HCT116 (cell line): ENCODE data around the gene CCDC187. TPM values are rescaled to one million over a fixed set of nuclear protein-coding genes. Genes with fewer than 3 reads are reported as not detected.

Experiments used
- ATAC-seq: fragments of 200-7000 bp; cut with Tn5 transposase; 2 replicates; pipeline ENCODE4 v1.9.1; 2020; ENCODE audit warnings: mild to moderate bottlenecking, moderate library complexity
- BruUV-seq: library from RNA; stranded (reverse); fragments of 400-500 nt; replicated peaks from 2 replicates; lab custom pipeline; 2021; lab: Mats Ljungman, UMichigan
- CTCF ChIA-PET: fragments of 300-600 bp; sonication (Branson Sonifier 250); formaldehyde crosslinking; loops from one replicate; lab custom pipeline; 2021; ENCODE audit warnings: antibody characterized with exemption; lab: Charles Lee
- POLR2A ChIA-PET: fragments of 300-600, 350-600 bp; sonication (Branson Sonifier 250); formaldehyde crosslinking; loops from one replicate; lab custom pipeline; 2021; ENCODE audit warnings: antibody characterized with exemption; lab: Charles Lee
- RAD21 ChIA-PET, 2 experiments: fragments of 300-600 bp; sonication (Branson Sonifier 250); formaldehyde crosslinking; loops; one replicate each; lab custom pipeline; 2023; ENCODE audit warnings: low total read pairs in 2 of 2; ENCODE audit not compliant: uncharacterized antibody in 2 of 2, unreplicated experiment in 2 of 2, low non-redundant PET in 1 of 2; lab: Charles Lee
- DNase-seq: peaks from one replicate; pipeline ENCODE4 v3.0.0-alpha.2; 2010; ENCODE audit warnings: low read depth, low spot score
- H2AFZ ChIP-seq: fragments of 200-600 bp; shearing (Covaris generic), sonication (generic); 2 replicates; pipeline ENCODE4 v1.6.1; 2017; ENCODE audit warnings: low read depth, mixed run types, mixed read lengths, antibody characterized with exemption, low read length; ENCODE audit not compliant: poor library complexity, severe bottlenecking
- H3K27ac ChIP-seq: 2 replicates; pipeline ENCODE4 v1.5.1; 2012; ENCODE audit warnings: low read depth, low read length
- H3K27me3 ChIP-seq: fragments of 200-600 bp; sonication (generic); 2 replicates; pipeline ENCODE4 v1.6.1; 2016; ENCODE audit warnings: mixed run types, low read length, mixed read lengths; ENCODE audit not compliant: insufficient read depth
- H3K36me3 ChIP-seq, 2 experiments: fragments of 200-500 bp in 1 of 2; fragments of 200-600 bp in 1 of 2; sonication (Bioruptor generic) in 1 of 2; sonication (generic) in 1 of 2; 2 replicates each; pipeline versions ENCODE4 v1.5.1 to v1.6.1; 2014 to 2016; ENCODE audit warnings: low read length in 2 of 2, inconsistent platforms in 1 of 2, mixed read lengths in 1 of 2, mixed run types in 1 of 2; ENCODE audit not compliant: insufficient read depth in 2 of 2, control insufficient read depth in 1 of 2
- H3K4me1 ChIP-seq, 2 experiments: fragments of 200-600 bp in 1 of 2; sonication (generic) in 1 of 2; 2 replicates each; pipeline versions ENCODE4 v1.5.1 to v1.6.1; 2012 to 2017; ENCODE audit warnings: low read length in 2 of 2, inconsistent platforms in 1 of 2, mild to moderate bottlenecking in 1 of 2, mixed read lengths in 1 of 2, mixed run types in 1 of 2, moderate library complexity in 1 of 2; ENCODE audit not compliant: insufficient read depth in 2 of 2, control insufficient read depth in 1 of 2
- H3K4me2 ChIP-seq: fragments of 200-600 bp; sonication (generic); 2 replicates; pipeline ENCODE4 v1.6.1; 2017; ENCODE audit warnings: mixed run types, low read length, mixed read lengths
- H3K4me3 ChIP-seq, 2 experiments: fragments of 200-600 bp in 1 of 2; sonication (generic) in 1 of 2; replicated peaks in 1 of 2; 2 replicates each; pipeline ENCODE4 v1.5.1; 2011 to 2016; ENCODE audit warnings: low read length in 2 of 2, control low read depth in 1 of 2, low read depth in 1 of 2, mild to moderate bottlenecking in 1 of 2, mixed read lengths in 1 of 2, mixed run types in 1 of 2
- H3K79me2 ChIP-seq: fragments of 200-600 bp; sonication (generic); 2 replicates; pipeline ENCODE4 v1.6.1; 2017; ENCODE audit warnings: mild to moderate bottlenecking, mixed run types, low read length, moderate library complexity, mixed read lengths; ENCODE audit not compliant: insufficient read depth
- H3K9ac ChIP-seq: fragments of 200-600 bp; sonication (generic); 2 replicates; pipeline ENCODE4 v1.6.1; 2016; ENCODE audit warnings: low read length, mixed read lengths
- H3K9me2 ChIP-seq: fragments of 200-600 bp; sonication (generic), shearing (Covaris generic); 2 replicates; pipeline ENCODE4 v1.6.1; 2017; ENCODE audit warnings: mixed run types, mild to moderate bottlenecking, moderate library complexity; ENCODE audit not compliant: insufficient read depth
- H3K9me3 ChIP-seq, 2 experiments: fragments of 200-500 bp in 1 of 2; fragments of 200-600 bp in 1 of 2; sonication (Bioruptor generic) in 1 of 2; sonication (generic) in 1 of 2; 2 replicates each; pipeline ENCODE4 v1.6.1; 2014 to 2017; ENCODE audit warnings: low read length in 2 of 2, mixed read lengths in 2 of 2, inconsistent platforms in 1 of 2, low read depth in 1 of 2, mild to moderate bottlenecking in 1 of 2, mixed run types in 1 of 2, moderate library complexity in 1 of 2; ENCODE audit not compliant: control insufficient read depth in 1 of 2, insufficient read depth in 1 of 2
- H4K20me1 ChIP-seq: fragments of 200-600 bp; sonication (generic), shearing (Covaris generic); 2 replicates; pipeline ENCODE4 v1.6.1; 2017; ENCODE audit warnings: mixed run types, mild to moderate bottlenecking, moderate library complexity; ENCODE audit not compliant: insufficient read depth
- CBX3 ChIP-seq: IDR thresholded peaks from 2 replicates; pipeline ENCODE4 v1.6.1; 2012; ENCODE audit warnings: low read depth
- CEBPB ChIP-seq: IDR thresholded peaks from 2 replicates; pipeline ENCODE4 v1.6.1; 2012; ENCODE audit warnings: low read depth
- CTCF ChIP-seq, 3 experiments: fragments of 200-600 bp in 1 of 3; sonication (generic) in 1 of 3; IDR thresholded peaks in 2 of 3; conservative IDR thresholded peaks in 1 of 3; 2 replicates each; pipeline ENCODE4 v1.5.1; 2012 to 2017; ENCODE audit warnings: low read depth in 2 of 3, low read length in 2 of 3, antibody characterized with exemption in 1 of 3, borderline replicate concordance in 1 of 3, control low read depth in 1 of 3, mild to moderate bottlenecking in 1 of 3, mixed read lengths in 1 of 3, mixed run types in 1 of 3, moderate library complexity in 1 of 3; ENCODE audit not compliant: insufficient read depth in 1 of 3
- EGR1 ChIP-seq: IDR thresholded peaks from 2 replicates; pipeline ENCODE4 v1.6.1; 2012; ENCODE audit warnings: low read depth
- EZH2 ChIP-seq: fragments of 200-600 bp; sonication (generic); IDR thresholded peaks from 2 replicates; pipeline ENCODE4 v1.6.1; 2017; ENCODE audit warnings: antibody characterized with exemption, mixed run types
- EZH2phosphoT487 ChIP-seq: fragments of 200-600 bp; IDR thresholded peaks from 2 replicates; pipeline ENCODE4 v1.6.1; 2018; ENCODE audit warnings: antibody characterized with exemption, borderline replicate concordance
- FOSL1 ChIP-seq: IDR thresholded peaks from 2 replicates; pipeline ENCODE4 v1.6.1; 2012; ENCODE audit warnings: low read depth
- MAX ChIP-seq: IDR thresholded peaks from 2 replicates; pipeline ENCODE4 v1.6.1; 2012
- POLR2A ChIP-seq: IDR thresholded peaks from 2 replicates; pipeline ENCODE4 v1.7.0; 2011; ENCODE audit warnings: borderline replicate concordance; ENCODE audit not compliant: insufficient read depth, insufficient read length; ENCODE audit errors: extremely low read depth
- POLR2AphosphoS5 ChIP-seq: IDR thresholded peaks from 2 replicates; pipeline ENCODE4 v1.6.1; 2011; ENCODE audit warnings: mild to moderate bottlenecking, low read depth, low read length, moderate library complexity
- RAD21 ChIP-seq: IDR thresholded peaks from 2 replicates; pipeline ENCODE4 v1.6.1; 2012; ENCODE audit warnings: low read depth, mild to moderate bottlenecking
- SP1 ChIP-seq: IDR thresholded peaks from 2 replicates; pipeline ENCODE4 v1.6.1; 2012; ENCODE audit warnings: low read depth
- TCF7L2 ChIP-seq: IDR thresholded peaks from 2 replicates; pipeline ENCODE4 v1.7.0; 2011; ENCODE audit warnings: borderline replicate concordance, inconsistent platforms; ENCODE audit not compliant: insufficient read depth, insufficient read length; ENCODE audit errors: extremely low read depth
- YY1 ChIP-seq: IDR thresholded peaks from 2 replicates; pipeline ENCODE4 v1.6.1; 2011; ENCODE audit warnings: low read length, low read depth, moderate library complexity, mild to moderate bottlenecking; ENCODE audit not compliant: insufficient replicate concordance; ENCODE audit errors: extremely low read depth
- ZBTB33 ChIP-seq: IDR thresholded peaks from 2 replicates; pipeline ENCODE4 v1.6.1; 2011; ENCODE audit warnings: mild to moderate bottlenecking, low read length, moderate library complexity; ENCODE audit not compliant: insufficient replicate concordance; ENCODE audit errors: extremely low read depth
- ZFX ChIP-seq: fragments of 450-650 bp; IDR thresholded peaks from 2 replicates; pipeline ENCODE4 v1.6.1; 2017
- ZNF274 ChIP-seq: fragments of 200-500 bp; sonication (Bioruptor generic); IDR thresholded peaks from 2 replicates; pipeline ENCODE4 v1.6.1; 2014; ENCODE audit warnings: mild to moderate bottlenecking, low read depth, low read length, inconsistent platforms
- intact Hi-C: fragments of 100-400 bp; cut with micrococcal nuclease; formaldehyde crosslinking; loops from 2 replicates; pipeline ENCODE4 v1.10.0; 2022
- total RNA-seq: library from RNA; stranded (reverse); gene quantifications from one replicate; pipeline ENCODE4 v1.2.1, GENCODE V29; 2021; ENCODE audit not compliant: unreplicated experiment
- TF ChIP-seq, protein P1 (sequence below): IDR thresholded peaks from 2 replicates; pipeline ENCODE4 v1.6.1; 2012; ENCODE audit warnings: low read depth
- TF ChIP-seq, protein P2 (sequence below): IDR thresholded peaks from 2 replicates; pipeline ENCODE4 v1.6.1; 2012

CCDC187 gene
- total RNA-seq, 1 experiment from 2014 or later, result 4.6 TPM

DNA sequence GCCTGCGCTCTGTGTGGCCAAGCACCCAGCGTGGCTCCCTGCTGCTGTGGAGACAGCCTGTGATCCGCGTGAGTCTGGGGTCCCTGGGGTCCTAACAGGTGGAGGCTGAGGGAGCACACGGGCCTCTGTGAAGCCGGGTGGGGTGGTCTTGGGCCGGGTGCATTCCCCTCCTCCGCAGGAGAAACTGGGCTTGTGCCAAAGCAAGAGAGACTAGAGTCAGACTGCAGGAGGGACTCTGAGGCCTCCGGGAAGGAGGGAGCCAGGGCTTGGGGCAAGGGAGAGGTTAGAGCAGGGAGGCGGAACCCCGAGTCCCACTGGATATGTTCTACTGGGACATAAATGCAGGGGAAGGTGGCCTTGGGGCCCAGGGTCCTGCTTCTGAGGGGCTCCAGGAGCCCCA lies 49.2 kb upstream of the CCDC187 start:
- ChIA-PET POLR2A (no interaction called here), RAD21 (no interaction called here), CTCF (no interaction called here)
- Histone ChIP-seq H3K9me2 (no peaks in the 10 kb centered on the region), H3K9ac (no peak overlapping the region), H3K4me2 (no peak overlapping the region), H3K36me3 (no peaks in the 10 kb centered on the region; a peak in 1 of 4 replicates), H3K9me3 (no peaks in the 10 kb centered on the region), H3K27me3 (no peaks in the 10 kb centered on the region), H3K4me1 (peaks cover 9 to 22% of the 10 kb centered on the region in 2 experiments; a peak in 3 of 4 replicates), H2AFZ (no peak overlapping the region), H4K20me1 (no peaks in the 10 kb centered on the region), H3K4me3 (no peak overlapping the region), H3K79me2 (no peaks in the 10 kb centered on the region), H3K27ac (no peak overlapping the region)
- ATAC-seq, result no peak
- DNase-seq, result no peak
- no TSS peak for BruUV-seq
- no peak for TF ChIP-seq CEBPB
- TF ChIP-seq MAX, result no peak
- TF ChIP-seq EZH2, result no peak
- TF ChIP-seq, protein P1, sequence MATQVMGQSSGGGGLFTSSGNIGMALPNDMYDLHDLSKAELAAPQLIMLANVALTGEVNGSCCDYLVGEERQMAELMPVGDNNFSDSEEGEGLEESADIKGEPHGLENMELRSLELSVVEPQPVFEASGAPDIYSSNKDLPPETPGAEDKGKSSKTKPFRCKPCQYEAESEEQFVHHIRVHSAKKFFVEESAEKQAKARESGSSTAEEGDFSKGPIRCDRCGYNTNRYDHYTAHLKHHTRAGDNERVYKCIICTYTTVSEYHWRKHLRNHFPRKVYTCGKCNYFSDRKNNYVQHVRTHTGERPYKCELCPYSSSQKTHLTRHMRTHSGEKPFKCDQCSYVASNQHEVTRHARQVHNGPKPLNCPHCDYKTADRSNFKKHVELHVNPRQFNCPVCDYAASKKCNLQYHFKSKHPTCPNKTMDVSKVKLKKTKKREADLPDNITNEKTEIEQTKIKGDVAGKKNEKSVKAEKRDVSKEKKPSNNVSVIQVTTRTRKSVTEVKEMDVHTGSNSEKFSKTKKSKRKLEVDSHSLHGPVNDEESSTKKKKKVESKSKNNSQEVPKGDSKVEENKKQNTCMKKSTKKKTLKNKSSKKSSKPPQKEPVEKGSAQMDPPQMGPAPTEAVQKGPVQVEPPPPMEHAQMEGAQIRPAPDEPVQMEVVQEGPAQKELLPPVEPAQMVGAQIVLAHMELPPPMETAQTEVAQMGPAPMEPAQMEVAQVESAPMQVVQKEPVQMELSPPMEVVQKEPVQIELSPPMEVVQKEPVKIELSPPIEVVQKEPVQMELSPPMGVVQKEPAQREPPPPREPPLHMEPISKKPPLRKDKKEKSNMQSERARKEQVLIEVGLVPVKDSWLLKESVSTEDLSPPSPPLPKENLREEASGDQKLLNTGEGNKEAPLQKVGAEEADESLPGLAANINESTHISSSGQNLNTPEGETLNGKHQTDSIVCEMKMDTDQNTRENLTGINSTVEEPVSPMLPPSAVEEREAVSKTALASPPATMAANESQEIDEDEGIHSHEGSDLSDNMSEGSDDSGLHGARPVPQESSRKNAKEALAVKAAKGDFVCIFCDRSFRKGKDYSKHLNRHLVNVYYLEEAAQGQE, result no peak
- TF ChIP-seq POLR2A, result no peak
- TF ChIP-seq FOSL1, result no peak
- no peak for TF ChIP-seq RAD21
- no peak for TF ChIP-seq ZFX
- no peak for TF ChIP-seq CTCF (IDR thresholded peaks at IDR 0.05 in 2 of 3, conservative IDR thresholded peaks at IDR 0.05 in 1 of 3; ENCODE audit: borderline replicate concordance in 1 of 3, insufficient read depth in 1 of 3, low read depth in 2 of 3, low read length in 2 of 3)
- no peak for TF ChIP-seq YY1
- TF ChIP-seq ZNF274, result no peak
- no peak for TF ChIP-seq EZH2phosphoT487
- TF ChIP-seq POLR2AphosphoS5, result no peak
- TF ChIP-seq TCF7L2, result no peak
- no peak for TF ChIP-seq CBX3
- TF ChIP-seq ZBTB33, result no peak
- no peak for TF ChIP-seq SP1
- TF ChIP-seq, protein P2, sequence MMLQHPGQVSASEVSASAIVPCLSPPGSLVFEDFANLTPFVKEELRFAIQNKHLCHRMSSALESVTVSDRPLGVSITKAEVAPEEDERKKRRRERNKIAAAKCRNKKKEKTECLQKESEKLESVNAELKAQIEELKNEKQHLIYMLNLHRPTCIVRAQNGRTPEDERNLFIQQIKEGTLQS, result no peak
- TF ChIP-seq EGR1, result no peak
- intact Hi-C loops, result no loop called here
